ENCODE results near the gene ZNF280D.
"Not testable (repeated sequence)": the region's sequence is repeated elsewhere in the genome, so short reads cannot be mapped to it uniquely, and the experiment has no call there.

The ZNF280D gene

DNA sequence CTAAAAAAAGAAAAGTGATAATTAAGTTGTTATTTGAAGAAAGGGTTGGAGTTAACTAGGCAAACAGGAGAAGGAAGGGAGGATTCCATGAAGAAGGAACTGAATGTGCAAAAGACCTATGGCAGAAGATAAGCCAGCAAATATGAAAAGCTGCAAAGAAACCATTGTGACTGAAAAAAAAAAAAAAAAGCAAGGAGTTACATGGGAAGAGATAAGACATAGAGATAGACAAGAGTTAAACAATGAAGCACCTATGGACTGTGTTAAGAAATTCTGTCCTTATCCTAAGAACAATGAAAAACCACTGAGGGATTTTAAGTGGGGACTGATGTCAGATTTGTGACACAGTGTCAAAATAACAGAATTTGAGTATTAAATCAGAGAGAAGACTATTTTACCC lies 17.0 kb downstream of the ZNF280D start:
- no peak for DNase-seq (ENCODE audit: low spot score)

- DNase-seq (ENCODE audit: low spot score), result no peak
These were observed 18.1 kb downstream of the ZNF280D start for GRCh38 chr15:56715220-56715619.

- not testable (repeated sequence) for DNase-seq (ENCODE audit: low spot score)
These were observed 23.8 kb downstream of the ZNF280D start for GRCh38 chr15:56709502-56709901.

DNA sequence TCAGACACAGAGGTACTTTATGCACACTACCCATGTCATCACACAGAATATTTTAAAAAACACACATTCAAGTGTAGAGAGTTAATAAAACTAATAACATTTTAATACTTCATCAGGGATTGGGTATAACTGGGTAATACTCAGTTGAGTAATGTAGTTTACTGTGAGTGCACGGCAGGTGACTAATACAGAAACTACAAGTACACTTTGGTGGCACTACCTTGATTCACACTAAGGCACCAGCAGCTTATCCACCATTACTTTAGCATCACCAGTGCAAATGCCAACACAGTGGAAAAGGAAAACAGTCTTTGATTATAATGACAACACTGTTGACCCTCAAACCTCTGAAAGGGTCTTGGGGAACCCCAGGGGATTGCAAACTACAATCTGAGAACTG lies 33.6 kb downstream of the ZNF280D start:
- no peak for DNase-seq (ENCODE audit: low spot score)

GRCh38 chr15:56698270-56698669 lies 35.0 kb downstream of the ZNF280D start:
- no peak for DNase-seq (ENCODE audit: low spot score)

DNA sequence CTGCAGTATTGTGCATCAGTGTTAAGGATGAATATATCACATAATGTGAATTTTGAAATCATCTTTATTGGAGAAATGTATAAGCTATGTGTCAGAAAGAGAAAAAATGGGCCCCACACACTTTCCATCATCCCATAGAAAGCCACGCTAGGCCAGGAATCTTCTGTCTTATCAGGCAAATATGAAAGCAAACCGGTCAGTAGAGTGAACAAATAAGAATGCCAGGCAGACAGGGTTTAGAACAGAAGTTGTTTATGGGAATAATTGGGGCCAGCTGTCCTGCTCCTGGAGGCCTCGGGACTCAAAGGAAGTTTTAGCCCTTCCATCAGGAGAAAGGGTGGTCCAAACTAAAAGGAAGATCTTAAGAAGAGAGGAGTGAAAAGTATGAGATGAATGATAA lies 39.5 kb downstream of the ZNF280D start:
- no peak for DNase-seq (ENCODE audit: low spot score)

GRCh38 chr15:56690733-56691132 lies 42.6 kb downstream of the ZNF280D start:
- DNase-seq (ENCODE audit: low spot score), result no peak

GRCh38 chr15:56683908-56684307 lies 49.4 kb downstream of the ZNF280D start:
- no peak for DNase-seq (ENCODE audit: low spot score)

- DNase-seq (ENCODE audit: low spot score), result no peak
These were observed 52.2 kb downstream of the ZNF280D start for GRCh38 chr15:56681113-56681512.

GRCh38 chr15:56679225-56679624 lies 54.1 kb downstream of the ZNF280D start:
- no peak for DNase-seq (ENCODE audit: low spot score)

- no peak for DNase-seq (ENCODE audit: low spot score)
These were observed 54.7 kb downstream of the ZNF280D start for GRCh38 chr15:56678571-56678970.

- DNase-seq (ENCODE audit: low spot score), result no peak
These were observed 56.0 kb downstream of the ZNF280D start for GRCh38 chr15:56677271-56677670.

GRCh38 chr15:56675930-56676329 lies 57.4 kb downstream of the ZNF280D start:
- DNase-seq (ENCODE audit: low spot score), result no peak

GRCh38 chr15:56674857-56675256 lies 58.5 kb downstream of the ZNF280D start:
- no peak for DNase-seq (ENCODE audit: low spot score)

GRCh38 chr15:56672721-56673120 lies 60.6 kb downstream of the ZNF280D start:
- DNase-seq (ENCODE audit: low spot score), result no peak

DNA sequence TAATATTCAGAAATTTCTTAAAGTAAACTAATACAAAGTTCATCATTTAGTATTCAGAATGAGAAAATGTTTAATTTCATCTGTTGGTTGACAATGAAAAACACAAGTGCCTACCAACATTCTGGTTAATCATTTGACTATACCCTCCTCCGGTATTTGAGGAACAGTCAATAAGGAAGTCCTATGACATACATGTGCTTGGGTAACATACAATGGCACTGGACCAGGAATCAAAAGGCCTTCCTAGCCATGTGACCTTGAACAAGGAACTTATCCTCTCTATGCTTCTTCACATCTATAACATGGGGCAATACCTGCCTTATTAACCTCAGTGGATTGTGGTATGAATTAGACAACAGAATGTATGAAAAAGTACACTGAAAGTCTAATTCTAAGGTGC lies 65.8 kb downstream of the ZNF280D start:
- no peak for DNase-seq (ENCODE audit: low spot score)

DNA sequence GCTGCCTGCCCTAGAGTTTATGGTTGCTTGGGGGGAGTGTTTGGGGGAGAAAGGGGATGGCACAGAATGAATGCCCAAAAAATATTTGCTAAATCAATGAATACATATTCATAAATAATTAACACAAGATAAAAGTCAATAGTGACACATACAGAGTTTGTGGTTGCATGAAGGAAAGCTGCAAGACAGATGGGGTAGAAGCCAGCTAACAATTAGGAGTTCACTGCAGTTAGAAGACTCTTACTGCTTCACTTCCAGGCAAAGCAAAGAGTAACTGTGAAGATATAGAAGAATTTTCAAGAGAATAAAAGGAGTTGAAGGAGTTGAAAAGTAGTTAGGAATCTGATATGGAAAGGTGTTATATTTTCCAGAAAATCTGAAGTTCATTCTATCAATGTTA lies 72.4 kb downstream of the ZNF280D start:
- no peak for DNase-seq (ENCODE audit: low spot score)

DNA sequence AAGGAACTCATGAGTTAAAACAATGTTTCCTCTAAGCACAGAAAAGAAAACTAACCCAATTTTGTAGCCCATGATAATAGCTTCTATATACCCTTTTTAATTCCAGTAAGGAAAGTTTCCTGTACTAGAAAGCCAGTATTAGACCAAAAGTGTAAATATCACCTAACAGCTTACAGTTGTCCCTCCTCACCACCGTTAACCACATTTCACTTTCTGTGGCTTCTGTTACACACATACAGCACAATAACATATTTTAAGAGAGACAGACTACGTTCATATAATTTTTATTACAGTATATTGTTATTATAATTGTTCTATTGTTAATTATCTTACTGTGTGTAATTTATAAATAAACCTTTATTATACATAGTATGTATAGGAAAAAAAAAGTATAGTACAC lies 74.1 kb downstream of the ZNF280D start:
- DNase-seq (ENCODE audit: low spot score), result no peak

DNA sequence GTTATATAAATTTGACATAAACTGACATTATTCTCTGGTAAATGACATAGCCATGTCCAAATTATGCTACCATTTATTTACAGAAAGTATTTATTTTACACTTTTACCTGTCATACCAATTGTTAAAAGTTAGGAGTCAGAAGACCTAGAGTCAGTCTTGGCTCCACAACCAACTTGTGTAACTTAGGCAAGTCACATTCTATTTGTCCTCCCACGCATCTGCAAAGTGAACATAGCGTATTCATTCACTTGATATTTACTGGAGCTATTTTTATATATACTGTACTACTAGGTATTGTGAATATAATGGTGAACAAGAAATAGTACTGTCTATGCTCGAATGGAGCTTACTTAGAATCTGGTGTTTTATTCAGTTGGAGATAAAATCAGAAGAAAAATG lies 78.7 kb downstream of the ZNF280D start:
- DNase-seq (ENCODE audit: low spot score), result no peak

GRCh38 chr15:56654216-56654615 lies 79.1 kb downstream of the ZNF280D start:
- no peak for DNase-seq (ENCODE audit: low spot score)

DNA sequence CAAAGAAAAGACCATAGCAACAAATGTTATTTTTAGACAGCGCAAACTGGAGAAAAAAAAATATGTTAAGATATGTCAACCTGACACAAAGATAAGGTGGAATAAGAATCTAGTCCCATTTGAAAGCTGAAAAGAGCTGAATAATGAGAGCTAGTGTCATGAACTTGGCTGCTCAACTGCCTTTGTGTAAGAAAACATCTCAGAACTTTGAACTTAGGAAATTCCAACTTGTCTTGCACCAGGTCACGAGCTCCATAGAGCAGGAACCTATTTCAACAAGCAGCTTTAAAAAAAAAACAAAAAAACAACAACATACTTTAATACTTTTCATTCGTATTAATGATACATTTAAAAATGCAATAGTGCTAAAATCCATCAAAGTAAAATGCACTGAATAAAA lies 79.5 kb downstream of the ZNF280D start:
- no peak for DNase-seq (ENCODE audit: low spot score)

GRCh38 chr15:56653107-56653506 lies 80.2 kb downstream of the ZNF280D start:
- no peak for DNase-seq (ENCODE audit: low spot score)

DNA sequence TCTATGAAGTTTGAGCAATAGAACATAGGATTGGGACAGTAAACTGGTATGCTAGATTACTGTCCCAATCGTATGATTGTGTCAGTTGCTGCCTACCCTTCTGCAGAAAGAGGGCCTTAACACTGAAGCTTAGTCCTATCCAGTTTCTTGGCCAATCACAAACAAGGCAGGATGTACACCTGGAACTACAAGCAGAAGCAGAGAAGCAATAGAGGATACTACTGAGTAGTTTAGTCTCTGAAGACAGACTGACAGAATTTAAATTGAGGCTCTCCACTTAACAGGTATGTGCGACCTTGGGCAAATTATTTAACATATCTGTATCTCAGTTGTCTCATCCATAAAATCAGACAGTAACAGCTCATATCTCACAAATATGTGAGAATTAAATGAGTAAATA lies 85.0 kb downstream of the ZNF280D start:
- no peak for DNase-seq (ENCODE audit: low spot score)

GRCh38 chr15:56640549-56640948 lies 92.8 kb downstream of the ZNF280D start:
- no peak for DNase-seq (ENCODE audit: low spot score)

- no peak for DNase-seq (ENCODE audit: low spot score)
These were observed 93.2 kb downstream of the ZNF280D start for GRCh38 chr15:56640127-56640526.

Data from D341Med (cell line).